HG03460 (cell line): ENCODE data around the gene MAP3K8.
A peak's percentile ranks its signal among the peaks of the same experiment; 100 is the strongest.
"Not testable (repeated sequence)": the region's sequence is repeated elsewhere in the genome, so short reads cannot be mapped to it uniquely, and the experiment has no call there.

ENCODE experiments used
- ATAC-seq: cut with Tn5 transposase; IDR thresholded peaks from one replicate; pipeline ENCODE4 v1.9.1; 2021; ENCODE audit not compliant: unreplicated experiment

The MAP3K8 gene

GRCh38 chr10:30447125-30447799, 13.3 kb downstream of the MAP3K8 start:
- ATAC-seq, result no peak

- ATAC-seq, result no peak
Measured at GRCh38 chr10:30448092-30448491, 14.1 kb downstream of the MAP3K8 start.

GRCh38 chr10:30453764-30454527, 20.0 kb downstream of the MAP3K8 start:
- ATAC-seq, result no peak

GRCh38 chr10:30454744-30455510, 20.9 kb downstream of the MAP3K8 start:
- no peak for ATAC-seq

GRCh38 chr10:30455816-30456215, 21.8 kb downstream of the MAP3K8 start:
- peak; percentile 52 for ATAC-seq

- ATAC-seq, result peak; percentile 85
Measured at GRCh38 chr10:30456266-30456665, 22.3 kb downstream of the MAP3K8 start.

GRCh38 chr10:30459283-30459682, 25.3 kb downstream of the MAP3K8 start:
- no peak for ATAC-seq

GRCh38 chr10:30460121-30460520, 26.1 kb downstream of the MAP3K8 start:
- no peak for ATAC-seq

GRCh38 chr10:30462513-30462912, 28.5 kb downstream of the MAP3K8 start:
- ATAC-seq, result no peak

GRCh38 chr10:30463944-30464451, 30.0 kb downstream of the MAP3K8 start:
- no peak for ATAC-seq

- no peak for ATAC-seq
Measured at GRCh38 chr10:30464675-30465074, 30.7 kb downstream of the MAP3K8 start.

- no peak for ATAC-seq
Measured at GRCh38 chr10:30466445-30466844, 32.5 kb downstream of the MAP3K8 start.

- no peak for ATAC-seq
Measured at GRCh38 chr10:30467651-30468338, 33.8 kb downstream of the MAP3K8 start.

- ATAC-seq, result no peak
Measured at GRCh38 chr10:30472414-30473155, 38.6 kb downstream of the MAP3K8 start.

- ATAC-seq, result not testable (repeated sequence)
Measured at GRCh38 chr10:30475515-30475914, 41.5 kb downstream of the MAP3K8 start.

GRCh38 chr10:30476511-30477155, 42.6 kb downstream of the MAP3K8 start:
- ATAC-seq, result no peak

- ATAC-seq, result not testable (repeated sequence)
Measured at GRCh38 chr10:30479513-30479912, 45.5 kb downstream of the MAP3K8 start.

GRCh38 chr10:30481603-30482002, 47.6 kb downstream of the MAP3K8 start:
- ATAC-seq, result no peak

- no peak for ATAC-seq
Measured at GRCh38 chr10:30488316-30488715, 54.3 kb downstream of the MAP3K8 start.

GRCh38 chr10:30489346-30489745, 55.4 kb downstream of the MAP3K8 start:
- no peak for ATAC-seq
